T-helper 1 cell (primary cell): Measurements from ENCODE around the gene TUB.
A peak's percentile ranks its signal among the peaks of the same experiment; 100 is the strongest.

ENCODE experiments used
- DNase-seq, 5 donors: peaks; one replicate each; pipeline ENCODE4 v3.0.0-alpha.2; 2012 to 2020
- total RNA-seq, 4 donors: gene quantifications; one replicate each; lab custom pipeline; 2026; lab: John Stamatoyannopoulos, UW

TUB gene
- total RNA-seq, result 1.2 to 4.0 (median 1.4) reads per million in 4 donors

GRCh38 chr11:8080674-8081590 is at the start of gene TUB:
Gene TUB (plus strand): TSS chr11:8081211. CDS start chr11:8081511, 300 bp downstream.
- no peak for DNase-seq

GRCh38 chr11:8031248-8032115 is 49.5 kb upstream of the TUB start:
- DNase-seq, result no peak

- DNase-seq, result no peak
Observed at GRCh38 chr11:8032122-8032521, 48.9 kb upstream of the TUB start.

- no peak for DNase-seq
Observed at GRCh38 chr11:8032576-8033304, 48.3 kb upstream of the TUB start.

GRCh38 chr11:8033305-8034105 is 47.5 kb upstream of the TUB start:
- DNase-seq, result peak in 4 of 5 donors; percentile 27 to 33 (median 28)

- no peak for DNase-seq
Observed at GRCh38 chr11:8034106-8034585, 46.9 kb upstream of the TUB start.

- DNase-seq, result no peak
Observed at GRCh38 chr11:8034604-8035190, 46.3 kb upstream of the TUB start.

GRCh38 chr11:8035200-8035855 is 45.7 kb upstream of the TUB start:
- DNase-seq, result no peak

GRCh38 chr11:8036002-8036802 is 44.8 kb upstream of the TUB start:
- no peak for DNase-seq

- no peak for DNase-seq
Observed at GRCh38 chr11:8036986-8037385, 44.0 kb upstream of the TUB start.

GRCh38 chr11:8038393-8038792 is 42.6 kb upstream of the TUB start:
- DNase-seq, result no peak

GRCh38 chr11:8038811-8039529 is 42.0 kb upstream of the TUB start:
- no peak for DNase-seq

- DNase-seq, result no peak
Observed at GRCh38 chr11:8039530-8040260, 41.3 kb upstream of the TUB start.

GRCh38 chr11:8040261-8040920 is 40.6 kb upstream of the TUB start:
- DNase-seq, result no peak

- no peak for DNase-seq
Observed at GRCh38 chr11:8040921-8041285, 40.1 kb upstream of the TUB start.

- no peak for DNase-seq
Observed at GRCh38 chr11:8041576-8041975, 39.4 kb upstream of the TUB start.

- no peak for DNase-seq
Observed at GRCh38 chr11:8043756-8044155, 37.3 kb upstream of the TUB start.

- no peak for DNase-seq
Observed at GRCh38 chr11:8045839-8046238, 35.2 kb upstream of the TUB start.
